H1 (cell line): ENCODE measurements around the gene LRRC49.

Source experiments
- CEBPB ChIP-seq: IDR thresholded peaks from 2 replicates; pipeline ENCODE4 v1.6.1; 2012; ENCODE audit warnings: low read depth, low read length
- CTCF ChIP-seq, 3 experiments: IDR thresholded peaks; 1 replicate in 2 of 3; 2 replicates in 1 of 3; pipeline versions ENCODE4 v1.5.1 to v1.6.1; 2011; ENCODE audit warnings: low read length in 3 of 3, mild to moderate bottlenecking in 3 of 3, inconsistent platforms in 2 of 3, low read depth in 1 of 3, moderate library complexity in 1 of 3; ENCODE audit not compliant: insufficient read depth in 1 of 3; ENCODE audit errors: control extremely low read depth in 1 of 3
- GTF2F1 ChIP-seq: IDR thresholded peaks from 2 replicates; pipeline ENCODE4 v1.6.1; 2012; ENCODE audit warnings: low read depth, low read length, improper control_type of control experiment, borderline replicate concordance
- POLR2A ChIP-seq, 2 experiments: IDR thresholded peaks; 1 replicate in 1 of 2; 2 replicates in 1 of 2; pipeline ENCODE4 v1.6.1; 2011; ENCODE audit warnings: low read depth in 2 of 2, low read length in 2 of 2, mild to moderate bottlenecking in 2 of 2; ENCODE audit errors: control extremely low read depth in 1 of 2
- POLR2AphosphoS5 ChIP-seq: IDR thresholded peaks from 2 replicates; pipeline ENCODE4 v1.6.1; 2011; ENCODE audit warnings: low read depth, low read length
- SAP30 ChIP-seq: fragments of 300-600 bp; sonication (generic); IDR thresholded peaks from 2 replicates; pipeline ENCODE4 v1.7.1; 2012; ENCODE audit warnings: low read length, moderate library complexity, mild to moderate bottlenecking, inconsistent platforms; ENCODE audit not compliant: insufficient read depth, insufficient replicate concordance
- TCF12 ChIP-seq: IDR thresholded peaks from 2 replicates; pipeline ENCODE4 v1.6.1; 2011; ENCODE audit warnings: low read depth, mild to moderate bottlenecking, low read length

GRCh38 chr15:71096676-71097075 is 204.1 kb downstream of the LRRC49 start:
- TF ChIP-seq CEBPB (no peak), POLR2A (IDR thresholded peaks at IDR 0.05; ENCODE audit: control extremely low read depth in 1 of 2, low read depth in 2 of 2, low read length in 2 of 2) (no peak), CTCF (IDR thresholded peaks at IDR 0.05; ENCODE audit: control extremely low read depth in 1 of 3, insufficient read depth in 1 of 3, low read depth in 1 of 3, low read length in 3 of 3) (no peak), TCF12 (no peak), POLR2AphosphoS5 (no peak), SAP30 (no peak), GTF2F1 (no peak)
